SK-N-DZ (cell line): ENCODE measurements around the gene NLRP5.

Experiments used
- small RNA-seq, 2 experiments: library from RNA; depleted of rRNA; stranded (forward); fragments of <200 nt; gene quantifications; one replicate each; pipeline ENCODE3, GENCODE V24; 2014

NLRP5 gene

Small RNA genes lying within 50 kb of the gene (small RNA-seq; reads per million reads assigned to genes)
- 0 reads per million in 2 experiments for gene RF00019
